ENCODE data around the gene TH. TPM values are rescaled to one million over a fixed set of nuclear protein-coding genes. Genes with fewer than 3 reads are reported as not detected.

The TH gene
- total and polyA plus RNA-seq, 2 of the 4 experiments (the other 2 are of a cell fraction), result 0.10 TPM; not detected in 1

GRCh38 chr11:2203440-2204259 is 32.0 kb upstream of the TH start (continued):
- TF ChIP-seq CTCF (conservative IDR thresholded peaks at IDR 0.05; ENCODE audit: low read depth, low read length), result no peak

GRCh38 chr11:2202900-2203439 is 31.4 kb upstream of the TH start:
- Histone ChIP-seq H4K8ac (ENCODE audit: low read depth in 2 of 2, low read length in 2 of 2) (no peak overlapping the region), H3K4me2 (ENCODE audit: low read depth, low read length) (no peak overlapping the region), H3K18ac (ENCODE audit: low read depth, low read length) (no peak overlapping the region), H3K4me3 (ENCODE audit: insufficient read depth, low read depth, low read length) (no peak overlapping the region), H3K27ac (ENCODE audit: insufficient read depth, low read length) (no peak overlapping the region), H2AFZ (replicated peaks; ENCODE audit: low read length, poor library complexity) (no peak overlapping the region), H2BK20ac (ENCODE audit: low read depth, low read length) (no peak overlapping the region), H2AK5ac (ENCODE audit: low read depth, low read length) (no peak overlapping the region), H3K79me1 (ENCODE audit: low read depth in 1 of 2, low read length in 2 of 2) (no peaks in the 10 kb centered on the region), H2BK5ac (ENCODE audit: low read depth, low read length, poor library complexity, severe bottlenecking) (no peak overlapping the region), H4K91ac (ENCODE audit: insufficient read depth, low read depth, low read length) (no peak overlapping the region), H2BK120ac (ENCODE audit: low read depth, low read length) (no peak overlapping the region), H3K9me3 (ENCODE audit: control insufficient read depth, insufficient read depth, low read length) (peaks cover 5% of the 10 kb centered on the region; the same call in 1 of the 2 replicates), H3K56ac (ENCODE audit: extremely low read depth, insufficient read depth, low read length) (no peak overlapping the region), H3K4me1 (ENCODE audit: control insufficient read depth, insufficient read depth, low read length) (no peaks in the 10 kb centered on the region), H3K14ac (replicated peaks; ENCODE audit: low read depth, low read length) (no peak overlapping the region), H3K4ac (ENCODE audit: low read depth, low read length) (no peak overlapping the region), H2AK9ac (replicated peaks; ENCODE audit: low read depth, low read length, poor library complexity) (no peak overlapping the region), H3K23ac (ENCODE audit: low read depth, low read length) (no peak overlapping the region), H3K27me3 (ENCODE audit: control insufficient read depth, insufficient read depth, low read length) (peaks cover 13% of the 10 kb centered on the region), H2BK15ac (ENCODE audit: low read depth, low read length) (no peak overlapping the region), H4K5ac (ENCODE audit: low read depth, low read length) (no peak overlapping the region), H3K9ac (ENCODE audit: low read depth, low read length) (no peak overlapping the region), H4K20me1 (ENCODE audit: insufficient read depth, low read length) (no peaks in the 10 kb centered on the region), H3K9me1 (ENCODE audit: insufficient read depth, low read length) (no peaks in the 10 kb centered on the region), H3K36me3 (ENCODE audit: control insufficient read depth, insufficient read depth, low read length) (no peaks in the 10 kb centered on the region)
- ATAC-seq (ENCODE audit: low read depth) (no peak), DNase-seq (no peak)
- dilution Hi-C loops (cut with HindIII; ENCODE audit: low sequenced_read_pairs, unreplicated experiment), result no loop called here
- intact Hi-C loops (cut with micrococcal nuclease), result no loop called here
- ChIA-PET CTCF (no interaction called here), POLR2A (ENCODE audit: unreplicated experiment) (no interaction called here)
- no TSS peak for BruUV-seq (replicated peaks)
- in situ Hi-C loops (cut with MboI; ENCODE audit: low sequenced_read_pairs), result loop anchor here (5.0 kb wide), 1 partner anchor 214 kb away; no protein-coding TSS in a partner anchor
- 0% methylated on average over 1 of the region's 10 CpGs; no CpG with 5 or more reads in 1 of the 2 experiments for WGBS, 2 experiments (ENCODE audit: extremely low coverage in 2 of 2, insufficient read length in 1 of 2)
- TF ChIP-seq ELK1 (IDR thresholded peaks at IDR 0.05; ENCODE audit: borderline replicate concordance, low read depth, low read length) (no peak), MAFK (IDR thresholded peaks at IDR 0.05; ENCODE audit: low read depth, low read length) (no peak), NFE2L2 (IDR thresholded peaks at IDR 0.05; ENCODE audit: low read depth, low read length) (no peak), MXI1 (IDR thresholded peaks at IDR 0.05; ENCODE audit: borderline replicate concordance, low read depth, low read length) (no peak), CEBPB (IDR thresholded peaks at IDR 0.05; ENCODE audit: low read depth, low read length) (no peak), FOS (IDR thresholded peaks at IDR 0.05; ENCODE audit: low read depth, low read length) (no peak), RAD21 (IDR thresholded peaks at IDR 0.05; ENCODE audit: low read length) (no peak), RCOR1 (IDR thresholded peaks at IDR 0.05; ENCODE audit: insufficient replicate concordance, low read length) (no peak), RFX5 (IDR thresholded peaks at IDR 0.05; ENCODE audit: low read depth, low read length) (no peak), USF2 (IDR thresholded peaks at IDR 0.05; ENCODE audit: low read depth, low read length) (no peak), BHLHE40 (IDR thresholded peaks at IDR 0.05; ENCODE audit: low read depth, low read length) (no peak)
